ENCODE results near the gene CELF3. TPM values are rescaled to one million over a fixed set of nuclear protein-coding genes. Genes with fewer than 3 reads are reported as not detected.
A peak's percentile ranks its signal among the peaks of the same experiment; 100 is the strongest.
"Not testable (repeated sequence)": the region's sequence is repeated elsewhere in the genome, so short reads cannot be mapped to it uniquely, and the experiment has no call there.

Gene CELF3
- total RNA-seq, 4 donors from 2014 or later = 1.4 TPM; not detected in 3

GRCh38 chr1:151673407-151673806, 43.2 kb downstream of the CELF3 start:
- no peak for DNase-seq
- H3K27me3 ChIP-seq = no peaks in the 10 kb centered on the region
- TF ChIP-seq POLR2A (IDR thresholded peaks at IDR 0.05) (no peak), CTCF (IDR thresholded peaks at IDR 0.05) (no peak)
- intact Hi-C loops (cut with DNase I) = no loop called here
- H3K4me3 ChIP-seq (replicated peaks in 1 of 3) = no peak overlapping the region
- 85 to 87% methylated on average over 1 of the region's 1 CpG for WGBS, 2 donors
- no peak overlapping the region for H3K27ac ChIP-seq
- no peaks in the 10 kb centered on the region for H3K36me3 ChIP-seq
- H3K9me3 ChIP-seq = no peaks in the 10 kb centered on the region
- no peaks in the 10 kb centered on the region for H3K4me1 ChIP-seq

GRCh38 chr1:151670036-151670675, 46.4 kb downstream of the CELF3 start:
- 91 to 93% methylated on average over 2 of the region's 2 CpGs for WGBS, 2 donors
- H3K27me3 ChIP-seq; H3K4me1 ChIP-seq; H3K4me3 ChIP-seq (replicated peaks in 1 of 3); H3K36me3 ChIP-seq; H3K27ac ChIP-seq; DNase-seq; H3K9me3 ChIP-seq; intact Hi-C loops (cut with DNase I): not testable (repeated sequence)

GRCh38 chr1:151668090-151668489, 48.5 kb downstream of the CELF3 start:
- no peaks in the 10 kb centered on the region for H3K9me3 ChIP-seq
- H3K27me3 ChIP-seq = no peaks in the 10 kb centered on the region
- no peak overlapping the region for H3K27ac ChIP-seq
- DNase-seq = no peak
- 89 to 92% methylated on average over 3 of the region's 3 CpGs for WGBS, 2 donors
- TF ChIP-seq CTCF (IDR thresholded peaks at IDR 0.05) = no peak
- TF ChIP-seq POLR2A (IDR thresholded peaks at IDR 0.05) = no peak
- no peaks in the 10 kb centered on the region for H3K4me1 ChIP-seq
- no peaks in the 10 kb centered on the region for H3K36me3 ChIP-seq
- intact Hi-C loops (cut with DNase I) = no loop called here
- H3K4me3 ChIP-seq (replicated peaks in 1 of 3) = no peak overlapping the region

- Histone ChIP-seq H3K36me3 (peaks cover 2 to 10% of the 10 kb centered on the region in 2 donors), H3K27ac (no peak overlapping the region), H3K4me1 (no peaks in the 10 kb centered on the region), H3K9me3 (no peaks in the 10 kb centered on the region), H3K27me3 (no peaks in the 10 kb centered on the region), H3K4me3 (replicated peaks in 1 of 3) (no peak overlapping the region)
- TF ChIP-seq POLR2A (IDR thresholded peaks at IDR 0.05) = no peak
- no peak for TF ChIP-seq CTCF (IDR thresholded peaks at IDR 0.05)
- no peak for DNase-seq
- WGBS, 2 donors = 84 to 86% methylated on average over 6 of the region's 6 CpGs
- intact Hi-C loops (cut with DNase I) = no loop called here
Observed at GRCh38 chr1:151661751-151662150, 54.9 kb downstream of the CELF3 start.

- intact Hi-C loops (cut with DNase I) = no loop called here
- H3K36me3 ChIP-seq = peaks cover 2 to 8% of the 10 kb centered on the region in 2 donors
- no peak for TF ChIP-seq POLR2A (IDR thresholded peaks at IDR 0.05)
- no peak for TF ChIP-seq CTCF (IDR thresholded peaks at IDR 0.05)
- H3K27me3 ChIP-seq = no peaks in the 10 kb centered on the region
- H3K9me3 ChIP-seq = no peaks in the 10 kb centered on the region
- peak; percentile 9 to 12 for DNase-seq
- no peak overlapping the region for H3K4me3 ChIP-seq (replicated peaks in 1 of 3)
- WGBS, 2 donors = 42 to 45% methylated on average over 3 of the region's 3 CpGs
- H3K4me1 ChIP-seq = peaks cover 0 to 5% of the 10 kb centered on the region in 2 donors
- H3K27ac ChIP-seq = no peak overlapping the region
Observed at GRCh38 chr1:151655371-151655770, 61.2 kb downstream of the CELF3 start.

Measured in thyroid gland (tissue), 4 donors.